Measurements from ENCODE around the gene MPHOSPH6.

Gene MPHOSPH6

GRCh38 chr16:82152196-82152595 is 17.8 kb downstream of the MPHOSPH6 start:
- Histone ChIP-seq H2AK5ac (ENCODE audit: low read length) (no peak overlapping the region), H2BK120ac (ENCODE audit: insufficient read depth, low read length, poor library complexity) (no peak overlapping the region), H3K14ac (ENCODE audit: low read length) (no peak overlapping the region), H3K4ac (ENCODE audit: low read depth, low read length) (no peak overlapping the region), H2BK12ac (ENCODE audit: low read length) (no peak overlapping the region), H3K4me1 (ENCODE audit: control insufficient read depth in 1 of 2, insufficient read depth in 2 of 2, low read length in 2 of 2) (peaks cover 3 to 5% of the 10 kb centered on the region in 2 experiments), H4K8ac (ENCODE audit: low read depth, low read length) (no peak overlapping the region), H3K23ac (ENCODE audit: low read length) (no peak overlapping the region), H2AFZ (ENCODE audit: insufficient read depth, low read length, poor library complexity) (no peak overlapping the region), H4K91ac (ENCODE audit: low read depth, low read length) (no peak overlapping the region), H3K18ac (ENCODE audit: low read length) (no peak overlapping the region), H3K36me3 (ENCODE audit: control insufficient read depth in 1 of 2, insufficient read depth in 2 of 2, low read length in 2 of 2) (peaks cover 5 to 9% of the 10 kb centered on the region in 2 experiments), H3K4me3 (ENCODE audit: low read depth, low read length) (no peak overlapping the region), H3K9me3 (ENCODE audit: insufficient read depth, low read depth, low read length) (no peaks in the 10 kb centered on the region), H3K4me2 (ENCODE audit: low read length) (no peak overlapping the region), H3K27me3 (ENCODE audit: insufficient read depth, low read length) (no peaks in the 10 kb centered on the region), H3K9ac (ENCODE audit: low read length) (no peak overlapping the region), H4K12ac (ENCODE audit: low read depth, low read length) (no peak overlapping the region), H3K79me2 (ENCODE audit: control insufficient read depth, insufficient read depth, low read length, poor library complexity) (no peaks in the 10 kb centered on the region), H3K79me1 (ENCODE audit: low read length) (no peaks in the 10 kb centered on the region), H2BK5ac (ENCODE audit: low read depth, low read length, poor library complexity) (no peak overlapping the region), H3K27ac (ENCODE audit: low read depth, low read length) (no peak overlapping the region)
- DNase-seq = no peak
- no CpG with 5 or more reads among the region's 2 CpGs for WGBS (ENCODE audit: extremely low coverage, insufficient coverage, insufficient read length)

- H3K4me1 ChIP-seq (ENCODE audit: control insufficient read depth in 1 of 2, insufficient read depth in 2 of 2, low read length in 2 of 2) = peaks cover 3 to 5% of the 10 kb centered on the region in 2 experiments
- H4K8ac ChIP-seq (ENCODE audit: low read depth, low read length) = no peak overlapping the region
- WGBS (ENCODE audit: extremely low coverage, insufficient coverage, insufficient read length) = no CpG with 5 or more reads among the region's 1 CpG
- no peak overlapping the region for H3K18ac ChIP-seq (ENCODE audit: low read length)
- H3K14ac ChIP-seq (ENCODE audit: low read length) = no peak overlapping the region
- no peak overlapping the region for H2AFZ ChIP-seq (ENCODE audit: insufficient read depth, low read length, poor library complexity)
- H4K91ac ChIP-seq (ENCODE audit: low read depth, low read length) = no peak overlapping the region
- no peaks in the 10 kb centered on the region for H3K79me2 ChIP-seq (ENCODE audit: control insufficient read depth, insufficient read depth, low read length, poor library complexity)
- H2BK5ac ChIP-seq (ENCODE audit: low read depth, low read length, poor library complexity) = no peak overlapping the region
- H2BK120ac ChIP-seq (ENCODE audit: insufficient read depth, low read length, poor library complexity) = no peak overlapping the region
- H2AK5ac ChIP-seq (ENCODE audit: low read length) = no peak overlapping the region
- H3K23ac ChIP-seq (ENCODE audit: low read length) = no peak overlapping the region
- no peak overlapping the region for H3K9ac ChIP-seq (ENCODE audit: low read length)
- no peak overlapping the region for H3K4me3 ChIP-seq (ENCODE audit: low read depth, low read length)
- no peaks in the 10 kb centered on the region for H3K9me3 ChIP-seq (ENCODE audit: insufficient read depth, low read depth, low read length)
- H3K4me2 ChIP-seq (ENCODE audit: low read length) = no peak overlapping the region
- no peaks in the 10 kb centered on the region for H3K79me1 ChIP-seq (ENCODE audit: low read length)
- peaks cover 5 to 18% of the 10 kb centered on the region in 2 experiments for H3K36me3 ChIP-seq (ENCODE audit: control insufficient read depth in 1 of 2, insufficient read depth in 2 of 2, low read length in 2 of 2)
- no peak overlapping the region for H3K4ac ChIP-seq (ENCODE audit: low read depth, low read length)
- no peak overlapping the region for H4K12ac ChIP-seq (ENCODE audit: low read depth, low read length)
- no peaks in the 10 kb centered on the region for H3K27me3 ChIP-seq (ENCODE audit: insufficient read depth, low read length)
- no peak for DNase-seq
- H2BK12ac ChIP-seq (ENCODE audit: low read length) = no peak overlapping the region
- H3K27ac ChIP-seq (ENCODE audit: low read depth, low read length) = no peak overlapping the region
These were observed 19.5 kb downstream of the MPHOSPH6 start for GRCh38 chr16:82150549-82150948.

DNA sequence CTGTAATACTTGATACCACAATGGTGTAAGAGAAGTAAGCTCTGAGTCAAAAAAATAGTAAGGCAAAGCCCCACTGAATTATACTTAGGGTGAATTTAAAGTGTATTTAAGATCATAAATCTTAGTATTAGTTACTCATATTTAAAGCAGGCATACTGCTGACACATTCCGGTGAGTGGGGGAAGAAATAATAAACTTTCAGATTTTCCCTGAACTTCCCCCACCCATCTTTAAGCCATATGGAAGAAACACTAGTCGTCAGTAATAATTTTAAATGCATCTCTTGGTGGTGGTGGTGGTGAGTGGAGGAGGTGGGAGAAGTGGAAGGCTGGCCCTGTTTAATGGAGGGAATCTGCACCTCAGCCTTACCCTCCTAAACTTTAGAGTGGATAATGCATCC is 20.5 kb downstream of the MPHOSPH6 start:
- no CpG with 5 or more reads among the region's 2 CpGs for WGBS (ENCODE audit: extremely low coverage, insufficient coverage, insufficient read length)
- H3K14ac ChIP-seq (ENCODE audit: low read length) = no peak overlapping the region
- H2BK120ac ChIP-seq (ENCODE audit: insufficient read depth, low read length, poor library complexity) = no peak overlapping the region
- no peak overlapping the region for H3K4me3 ChIP-seq (ENCODE audit: low read depth, low read length)
- no peak overlapping the region for H4K91ac ChIP-seq (ENCODE audit: low read depth, low read length)
- H3K4ac ChIP-seq (ENCODE audit: low read depth, low read length) = no peak overlapping the region
- no peaks in the 10 kb centered on the region for H3K79me1 ChIP-seq (ENCODE audit: low read length)
- H3K4me2 ChIP-seq (ENCODE audit: low read length) = no peak overlapping the region
- no peak overlapping the region for H3K9ac ChIP-seq (ENCODE audit: low read length)
- no peak overlapping the region for H2AK5ac ChIP-seq (ENCODE audit: low read length)
- no peaks in the 10 kb centered on the region for H3K9me3 ChIP-seq (ENCODE audit: insufficient read depth, low read depth, low read length)
- no peak overlapping the region for H3K27ac ChIP-seq (ENCODE audit: low read depth, low read length)
- DNase-seq = no peak
- H3K36me3 ChIP-seq (ENCODE audit: control insufficient read depth in 1 of 2, insufficient read depth in 2 of 2, low read length in 2 of 2) = peaks cover 5 to 19% of the 10 kb centered on the region in 2 experiments
- no peaks in the 10 kb centered on the region for H3K27me3 ChIP-seq (ENCODE audit: insufficient read depth, low read length)
- H4K8ac ChIP-seq (ENCODE audit: low read depth, low read length) = no peak overlapping the region
- H4K12ac ChIP-seq (ENCODE audit: low read depth, low read length) = no peak overlapping the region
- H3K18ac ChIP-seq (ENCODE audit: low read length) = no peak overlapping the region
- no peak overlapping the region for H3K23ac ChIP-seq (ENCODE audit: low read length)
- H2BK5ac ChIP-seq (ENCODE audit: low read depth, low read length, poor library complexity) = no peak overlapping the region
- no peaks in the 10 kb centered on the region for H3K79me2 ChIP-seq (ENCODE audit: control insufficient read depth, insufficient read depth, low read length, poor library complexity)
- H2BK12ac ChIP-seq (ENCODE audit: low read length) = no peak overlapping the region
- no peak overlapping the region for H2AFZ ChIP-seq (ENCODE audit: insufficient read depth, low read length, poor library complexity)
- H3K4me1 ChIP-seq (ENCODE audit: control insufficient read depth in 1 of 2, insufficient read depth in 2 of 2, low read length in 2 of 2) = peaks cover 3 to 5% of the 10 kb centered on the region in 2 experiments

- WGBS (ENCODE audit: extremely low coverage, insufficient coverage, insufficient read length) = no CpG with 5 or more reads among the region's 5 CpGs
- H3K79me2 ChIP-seq (ENCODE audit: control insufficient read depth, insufficient read depth, low read length, poor library complexity) = no peaks in the 10 kb centered on the region
- no peak overlapping the region for H3K4ac ChIP-seq (ENCODE audit: low read depth, low read length)
- H2BK120ac ChIP-seq (ENCODE audit: insufficient read depth, low read length, poor library complexity) = no peak overlapping the region
- no peak overlapping the region for H3K18ac ChIP-seq (ENCODE audit: low read length)
- H2BK12ac ChIP-seq (ENCODE audit: low read length) = no peak overlapping the region
- no peak overlapping the region for H4K8ac ChIP-seq (ENCODE audit: low read depth, low read length)
- no peak overlapping the region for H3K14ac ChIP-seq (ENCODE audit: low read length)
- no peak overlapping the region for H3K4me2 ChIP-seq (ENCODE audit: low read length)
- H3K23ac ChIP-seq (ENCODE audit: low read length) = no peak overlapping the region
- H3K27me3 ChIP-seq (ENCODE audit: insufficient read depth, low read length) = no peaks in the 10 kb centered on the region
- H3K36me3 ChIP-seq (ENCODE audit: control insufficient read depth in 1 of 2, insufficient read depth in 2 of 2, low read length in 2 of 2) = peaks cover 5 to 18% of the 10 kb centered on the region in 2 experiments
- H4K12ac ChIP-seq (ENCODE audit: low read depth, low read length) = no peak overlapping the region
- H3K4me3 ChIP-seq (ENCODE audit: low read depth, low read length) = no peak overlapping the region
- H3K27ac ChIP-seq (ENCODE audit: low read depth, low read length) = no peak overlapping the region
- no peaks in the 10 kb centered on the region for H3K79me1 ChIP-seq (ENCODE audit: low read length)
- no peak overlapping the region for H3K9ac ChIP-seq (ENCODE audit: low read length)
- no peak overlapping the region for H2AK5ac ChIP-seq (ENCODE audit: low read length)
- no peaks in the 10 kb centered on the region for H3K9me3 ChIP-seq (ENCODE audit: insufficient read depth, low read depth, low read length)
- DNase-seq = no peak
- no peak overlapping the region for H2AFZ ChIP-seq (ENCODE audit: insufficient read depth, low read length, poor library complexity)
- peaks cover 2 to 3% of the 10 kb centered on the region in 2 experiments for H3K4me1 ChIP-seq (ENCODE audit: control insufficient read depth in 1 of 2, insufficient read depth in 2 of 2, low read length in 2 of 2)
- H2BK5ac ChIP-seq (ENCODE audit: low read depth, low read length, poor library complexity) = no peak overlapping the region
- H4K91ac ChIP-seq (ENCODE audit: low read depth, low read length) = no peak overlapping the region
These were observed 22.5 kb downstream of the MPHOSPH6 start for GRCh38 chr16:82147546-82147945.

Data from trophoblast cell (in vitro differentiated cells and primary cell).